RWPE1 (cell line): Measurements from ENCODE around the gene MC1R.

Source experiments
- CTCF ChIA-PET: fragments of 350-600 bp; sonication (Branson Sonifier 250); formaldehyde crosslinking; extraction: SDS; loops from one replicate; lab custom pipeline; 2021; lab: Yijun Ruan, JAX
- POLR2A ChIA-PET: fragments of 400-600 bp; formaldehyde crosslinking; extraction: SDS; loops from one replicate; lab custom pipeline; 2020; ENCODE audit warnings: antibody characterized with exemption; ENCODE audit not compliant: low non-redundant PET; lab: Yijun Ruan, JAX
- DNase-seq: peaks from one replicate; pipeline ENCODE4 v3.0.0; 2012; ENCODE audit warnings: low spot score
- H3K27ac ChIP-seq: fragments of 450-650 bp; 2 replicates; pipeline ENCODE4 v1.5.1; 2017
- CTCF ChIP-seq: fragments of 450-650 bp; conservative IDR thresholded peaks from 2 replicates; pipeline ENCODE4 v1.5.1; 2017; ENCODE audit warnings: low read depth, mild to moderate bottlenecking

The MC1R gene

DNA sequence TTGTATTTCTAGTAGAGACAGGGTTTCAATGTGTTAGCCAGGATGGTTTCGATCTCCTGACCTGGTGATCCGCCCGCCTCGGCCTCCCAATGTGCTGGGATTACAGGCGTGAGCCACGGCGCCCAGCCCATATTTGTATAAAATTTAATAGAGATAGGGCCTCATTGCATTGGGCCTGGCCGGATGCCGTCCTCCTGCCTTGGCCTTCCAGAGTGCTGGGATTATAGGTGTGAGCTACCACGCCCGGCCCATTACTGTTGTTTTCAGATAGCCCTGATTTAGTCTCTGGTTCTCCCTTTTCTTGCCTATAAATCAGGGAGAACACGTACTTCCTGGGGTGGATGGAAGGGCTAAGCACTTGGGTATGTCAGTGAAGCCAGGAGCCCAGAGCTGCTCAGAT lies 33.4 kb downstream of the MC1R start:
- no peak for DNase-seq
- CTCF ChIA-PET, result no interaction called here
- TF ChIP-seq CTCF, result no peak
- no peak overlapping the region for H3K27ac ChIP-seq
- POLR2A ChIA-PET, result no interaction called here

DNA sequence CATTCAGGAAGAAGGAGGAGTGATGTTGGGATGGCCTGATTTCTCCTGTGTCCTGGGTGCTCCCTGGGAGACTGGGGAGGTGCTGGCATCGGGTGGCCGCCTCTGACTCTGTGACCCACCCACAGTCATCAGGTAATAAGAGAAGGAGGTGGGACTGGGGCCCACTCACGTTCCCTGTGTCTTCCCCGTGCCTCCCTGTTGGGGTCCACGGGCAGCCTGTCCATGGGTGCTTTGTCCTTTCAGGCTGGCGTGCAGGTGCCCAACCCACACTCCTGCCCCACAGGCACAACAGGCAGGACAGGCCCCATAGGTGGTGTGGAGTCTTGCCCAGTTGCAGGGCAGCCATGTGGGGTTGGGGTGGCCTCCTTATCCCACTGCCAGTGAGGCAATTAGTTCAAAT lies 33.9 kb downstream of the MC1R start:
- POLR2A ChIA-PET, result no interaction called here
- CTCF ChIA-PET, result no interaction called here
- no peak for DNase-seq
- H3K27ac ChIP-seq, result no peak overlapping the region
- no peak for TF ChIP-seq CTCF

DNA sequence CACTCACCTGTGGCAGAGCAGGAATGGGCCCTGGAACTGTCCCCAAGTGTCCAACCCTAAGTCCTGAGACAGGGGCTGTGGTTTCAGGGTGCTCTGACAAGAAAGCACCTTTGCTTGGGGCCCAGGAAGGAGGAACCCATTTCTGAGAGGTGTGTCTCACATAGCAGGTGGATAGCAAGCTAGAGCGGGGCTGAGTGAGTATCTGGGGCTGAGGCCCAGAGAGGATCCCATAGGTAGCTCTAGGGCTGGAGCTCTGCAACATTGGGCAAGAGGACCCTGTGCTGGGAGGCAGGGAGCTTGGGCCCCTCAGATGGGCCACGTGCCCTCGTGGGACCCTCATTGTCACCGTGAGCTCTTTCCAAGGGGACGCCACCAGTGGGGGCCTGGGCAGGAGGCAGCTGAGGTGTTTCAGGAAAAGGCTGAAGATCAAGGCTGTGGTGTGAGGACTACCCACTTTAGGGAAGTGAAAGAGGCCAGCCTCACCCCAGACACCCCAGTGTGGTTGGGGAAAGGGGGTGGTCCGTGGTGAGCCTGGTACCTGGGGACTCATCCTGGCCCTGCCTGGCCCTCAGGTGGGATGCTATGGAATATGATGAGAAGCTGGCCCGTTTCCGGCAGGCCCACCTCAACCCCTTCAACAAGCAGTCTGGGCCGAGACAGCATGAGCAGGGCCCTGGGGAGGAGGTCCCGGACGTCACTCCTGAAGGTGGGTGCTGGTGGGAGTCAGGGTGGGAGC lies 35.2 kb downstream of the MC1R start:
- ChIA-PET POLR2A (no interaction called here), CTCF (no interaction called here)
- DNase-seq, result no peak
- no peak overlapping the region for H3K27ac ChIP-seq
- no peak for TF ChIP-seq CTCF

DNA sequence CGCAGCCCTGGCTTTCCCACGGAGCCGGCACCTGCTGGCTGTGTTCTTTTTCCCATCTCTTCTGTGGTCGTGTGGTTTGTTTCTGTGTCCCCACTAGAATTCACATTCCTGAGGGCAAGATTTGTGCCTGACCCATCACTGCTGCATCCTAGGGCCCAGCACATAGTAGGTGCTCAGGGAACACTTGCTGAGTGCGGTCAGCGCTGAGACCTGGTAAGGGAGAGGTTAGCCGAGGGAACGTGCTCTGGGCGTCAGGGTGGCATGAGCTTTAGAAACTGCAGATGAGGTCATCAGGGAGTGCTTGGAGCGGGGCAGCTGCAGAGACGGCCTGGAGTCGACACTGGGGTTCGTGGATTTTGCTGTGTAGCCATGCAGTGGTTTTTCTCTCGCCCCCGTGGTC lies 35.8 kb downstream of the MC1R start:
- ChIA-PET POLR2A (no interaction called here), CTCF (no interaction called here)
- no peak overlapping the region for H3K27ac ChIP-seq

GRCh38 chr16:89955001-89955685 lies 36.5 kb downstream of the MC1R start:
- ChIA-PET POLR2A (no interaction called here), CTCF (interaction anchor here (0.6 kb wide), 1 partner anchor 162 kb away, joined by 4 read pairs; no protein-coding TSS in a partner anchor)
- DNase-seq, result no peak
- no peak overlapping the region for H3K27ac ChIP-seq
- no peak for TF ChIP-seq CTCF

More for the DNA sequence above, 35.8 kb downstream of the MC1R start:
- no peak for DNase-seq
- TF ChIP-seq CTCF, result no peak

DNA sequence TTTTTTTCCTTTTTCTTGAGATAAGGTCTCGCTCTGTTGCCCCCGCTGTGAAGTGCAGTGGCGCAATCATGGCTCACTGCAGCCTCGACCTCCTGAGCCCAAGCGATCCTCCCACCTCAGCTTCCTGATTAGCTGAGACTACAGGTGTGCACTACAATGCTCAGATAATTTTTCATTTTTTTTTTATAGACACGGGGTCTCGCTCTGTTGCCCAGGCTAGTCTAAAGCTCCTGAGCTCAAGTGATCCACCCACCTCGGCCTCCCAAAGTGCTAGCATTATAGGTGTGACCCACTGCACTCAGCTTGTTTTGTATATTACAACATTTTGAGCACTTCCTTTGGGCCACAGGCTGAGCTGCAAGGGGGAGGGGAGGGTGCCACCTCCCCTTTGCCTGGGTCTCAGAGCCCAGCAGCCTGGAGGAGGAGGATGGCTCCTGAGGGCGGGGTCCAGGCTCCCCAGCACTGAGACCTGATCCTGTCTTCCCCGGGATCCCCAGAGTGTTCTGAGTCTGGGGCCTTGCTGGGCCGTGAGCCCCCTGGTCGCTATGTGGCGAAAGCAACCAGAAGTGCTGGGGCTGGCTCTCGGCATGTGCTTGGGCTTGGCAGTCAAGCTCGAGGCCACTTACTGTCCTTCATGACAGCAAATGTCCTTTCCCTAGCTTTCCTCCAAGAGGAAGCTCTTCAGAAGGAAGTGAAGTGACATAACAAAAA lies 38.0 kb downstream of the MC1R start:
- peak overlapping the region; percentile 9; the same call in 1 of the 2 replicates for H3K27ac ChIP-seq
- TF ChIP-seq CTCF, result no peak
- CTCF ChIA-PET, result no interaction called here
- POLR2A ChIA-PET, result no interaction called here
- DNase-seq, result no peak
